PFSK-1 (cell line): Measurements from ENCODE around the gene FUT9.

Experiments used
- FOXP2 ChIP-seq: optimal IDR thresholded peaks from 2 replicates; pipeline ENCODE3; 2011; ENCODE audit warnings: borderline replicate concordance, control low read depth, inconsistent platforms; ENCODE audit not compliant: insufficient read depth; ENCODE audit errors: extremely low read length, extremely low read depth
- POLR2AphosphoS5 ChIP-seq: IDR thresholded peaks from 2 replicates; pipeline ENCODE4 v1.6.1; 2012; ENCODE audit warnings: low read depth, mild to moderate bottlenecking, control low read depth, low read length, moderate library complexity
- REST ChIP-seq, 2 experiments: IDR thresholded peaks; 2 replicates each; pipeline versions ENCODE4 v1.6.1 to v1.8.0; 2011 to 2012; ENCODE audit warnings: low read depth in 2 of 2, low read length in 2 of 2, control low read depth in 1 of 2, inconsistent platforms in 1 of 2, mild to moderate bottlenecking in 1 of 2, moderate library complexity in 1 of 2; ENCODE audit not compliant: insufficient read depth in 1 of 2
- SIN3A ChIP-seq: IDR thresholded peaks from 2 replicates; pipeline ENCODE4 v1.6.1; 2012; ENCODE audit warnings: mild to moderate bottlenecking, low read length, moderate library complexity, borderline replicate concordance; ENCODE audit not compliant: insufficient read depth
- TAF1 ChIP-seq: IDR thresholded peaks from 2 replicates; pipeline ENCODE4 v1.6.1; 2012; ENCODE audit warnings: low read length, control low read depth, borderline replicate concordance; ENCODE audit not compliant: insufficient read depth

DNA sequence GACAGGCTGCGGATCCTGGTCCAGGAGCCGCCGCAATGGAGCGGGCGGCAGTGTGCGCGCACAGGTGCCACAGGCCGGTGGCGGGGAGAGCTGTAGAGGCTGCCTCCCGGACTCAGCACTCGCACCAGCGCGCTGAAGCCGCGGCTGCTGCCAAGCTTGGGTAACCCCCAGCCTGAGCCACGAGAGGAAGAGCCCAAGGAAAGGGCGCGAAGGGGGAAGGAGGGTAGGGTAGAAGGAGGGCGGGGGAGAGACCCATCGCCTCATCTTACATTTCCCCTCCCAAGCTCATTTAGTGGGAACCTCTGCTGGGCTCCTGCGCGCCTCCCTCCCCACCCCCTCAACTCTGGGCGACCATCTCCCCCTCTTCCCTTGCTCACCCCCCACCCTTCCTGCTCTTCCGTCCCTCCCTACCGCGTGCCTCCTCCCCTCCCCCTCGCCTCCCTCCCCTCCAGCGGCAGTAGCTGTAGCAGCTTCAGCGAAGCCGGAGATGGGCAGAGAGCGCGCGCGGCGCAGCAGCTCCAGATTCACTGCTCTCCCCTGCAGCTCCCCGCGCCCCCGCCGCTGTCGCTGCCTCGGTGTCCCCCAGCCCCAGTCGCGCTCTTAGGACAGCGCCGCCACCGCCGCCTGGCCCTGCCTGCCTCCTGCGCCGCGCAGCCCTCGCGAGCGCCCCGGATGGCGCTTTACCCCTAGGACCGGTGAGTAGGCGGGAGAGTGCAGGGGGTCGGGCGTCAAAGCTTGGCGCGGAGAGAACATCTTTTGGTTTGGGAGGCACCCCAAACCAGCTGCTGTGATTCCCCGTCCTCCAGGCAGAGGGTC, at the start of gene FUT9:
- no peak for TF ChIP-seq POLR2AphosphoS5
- no peak for TF ChIP-seq TAF1
- TF ChIP-seq FOXP2 = no peak
- no peak for TF ChIP-seq SIN3A
- no peak for TF ChIP-seq REST (IDR thresholded peaks at IDR 0.05; ENCODE audit: insufficient read depth in 1 of 2, low read depth in 2 of 2, low read length in 2 of 2)
